ENCODE measurements around the gene UBE2D3.

Gene UBE2D3

GRCh38 chr4:102789317-102789717, 38.0 kb downstream of the UBE2D3 start:
- no peak for DNase-seq (ENCODE audit: low read depth)

GRCh38 chr4:102787944-102788343, 39.4 kb downstream of the UBE2D3 start:
- DNase-seq (ENCODE audit: low read depth): no peak

DNA sequence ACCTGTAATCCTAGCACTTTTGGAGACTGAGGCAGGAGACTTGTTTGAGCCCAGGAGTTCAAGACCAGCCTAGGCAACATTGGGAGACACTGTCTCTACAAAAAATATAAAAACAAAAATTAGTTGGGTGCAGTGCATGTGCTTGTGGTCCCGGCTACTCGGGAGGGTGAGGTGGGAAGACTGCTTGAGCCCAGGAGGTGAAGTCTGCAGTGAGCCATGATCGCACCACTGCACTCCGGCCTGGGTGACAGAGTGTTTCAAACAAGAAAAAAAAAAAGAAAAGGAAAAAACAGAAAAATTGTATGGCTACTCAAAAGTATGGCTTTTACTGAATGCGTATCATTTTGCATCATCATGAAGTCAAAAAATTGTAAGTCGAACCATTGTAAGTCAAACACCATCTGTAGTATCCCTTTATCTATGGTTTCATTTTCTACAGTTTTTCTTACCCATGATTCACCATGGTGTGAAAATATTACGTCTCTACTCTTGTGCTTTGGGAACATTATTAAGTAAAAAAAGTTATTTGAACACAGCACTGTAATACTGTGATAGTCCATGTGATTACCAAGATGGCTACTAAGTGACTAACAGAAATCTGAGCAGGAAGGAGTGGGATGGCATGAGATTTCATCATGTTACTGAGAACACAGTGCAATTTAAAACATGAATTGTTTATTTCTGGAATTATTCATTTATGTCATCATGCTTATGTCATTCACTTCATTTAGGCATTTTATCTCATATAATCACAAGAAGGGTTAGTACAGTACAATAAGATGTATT, 40.1 kb downstream of the UBE2D3 start:
- DNase-seq (ENCODE audit: low read depth): no peak

DNA sequence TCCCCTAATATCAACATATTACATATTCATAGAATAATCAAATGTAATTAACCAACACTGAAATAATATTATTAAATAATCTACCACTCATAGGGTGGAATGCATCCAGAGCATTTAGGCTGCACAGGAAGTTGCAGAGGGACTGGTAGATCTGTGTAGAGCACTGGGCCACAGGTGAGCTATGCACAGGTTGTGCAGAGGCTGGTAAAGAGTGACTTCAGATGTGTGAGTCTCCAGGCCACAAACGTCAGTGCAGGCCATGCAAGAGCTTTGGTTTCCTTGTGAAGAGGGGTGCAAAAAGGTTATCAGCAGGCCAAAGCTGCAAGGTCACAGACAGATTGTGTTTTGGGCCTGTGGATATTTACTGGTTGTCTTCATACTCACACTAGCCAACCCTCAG, 41.1 kb downstream of the UBE2D3 start:
- no peak for DNase-seq (ENCODE audit: low read depth)

DNA sequence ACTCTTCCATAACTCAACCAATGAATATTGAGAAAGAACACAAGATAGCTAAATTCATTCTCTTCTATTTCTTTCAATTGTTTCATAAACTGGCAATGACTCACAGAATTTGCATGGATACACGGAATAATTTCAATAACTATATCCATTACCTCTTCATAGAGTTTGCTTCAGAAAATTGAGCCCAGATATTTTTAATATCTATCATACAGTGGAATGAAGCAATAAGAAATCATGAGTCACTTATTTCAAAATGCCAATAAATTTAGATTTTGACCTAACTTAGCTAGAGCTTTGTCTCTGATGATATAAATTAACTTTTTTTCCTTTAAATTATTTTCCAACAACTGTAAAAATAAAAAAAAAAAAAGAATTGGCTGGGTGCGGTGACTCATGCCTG, 44.3 kb downstream of the UBE2D3 start:
- no peak for DNase-seq (ENCODE audit: low read depth)

DNA sequence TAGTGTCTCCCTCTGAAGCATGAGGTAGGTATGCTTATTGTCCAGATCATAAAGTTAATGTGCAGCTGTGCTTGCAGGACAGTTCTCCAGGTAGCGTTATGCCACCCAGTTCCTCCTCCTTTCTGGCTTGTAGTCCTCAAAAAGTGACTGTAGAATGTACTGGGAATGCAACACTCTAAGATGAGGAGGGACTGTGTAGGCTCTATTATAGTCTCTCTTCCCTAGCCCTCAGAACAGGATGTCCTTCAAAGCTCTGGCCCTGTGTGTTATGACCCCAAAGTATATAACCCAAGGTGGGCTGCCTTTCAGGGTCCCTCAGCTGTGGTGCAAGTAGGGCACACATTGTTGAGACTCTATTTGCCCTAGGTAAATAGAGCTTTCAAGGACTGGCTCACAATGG, 45.8 kb downstream of the UBE2D3 start:
- DNase-seq (ENCODE audit: low read depth): no peak

DNA sequence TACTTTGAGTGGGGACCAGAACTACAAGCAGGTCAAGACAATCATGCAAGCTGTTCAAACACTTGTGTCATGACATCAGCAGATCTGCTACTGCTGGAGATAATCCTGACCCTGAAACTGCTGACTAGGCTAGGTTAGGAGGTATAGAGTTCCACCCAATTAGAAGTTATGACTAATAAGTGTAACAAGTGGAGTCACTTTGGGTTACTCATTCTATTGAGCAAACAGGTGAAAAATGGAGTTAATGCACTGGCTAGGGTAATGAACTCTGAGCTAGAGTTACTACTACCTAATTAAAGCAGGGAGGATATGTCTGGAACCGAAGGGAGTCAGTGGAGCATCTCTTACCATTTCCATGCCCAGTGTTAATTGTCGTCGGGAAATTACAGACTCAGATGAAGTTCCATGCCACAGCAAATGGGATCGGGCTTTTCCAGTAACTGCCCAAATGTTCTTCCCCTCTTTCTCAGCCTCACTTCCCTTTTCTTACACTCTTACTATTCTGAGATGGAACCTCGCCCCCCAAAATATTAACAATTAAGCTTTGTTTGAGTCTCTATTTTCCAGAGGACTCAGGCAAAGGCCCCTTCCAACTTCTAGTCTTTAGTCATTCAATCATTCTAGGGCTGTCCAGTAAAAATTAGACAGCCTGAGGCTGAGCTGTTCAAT, 46.7 kb downstream of the UBE2D3 start:
- no peak for DNase-seq (ENCODE audit: low read depth)

DNA sequence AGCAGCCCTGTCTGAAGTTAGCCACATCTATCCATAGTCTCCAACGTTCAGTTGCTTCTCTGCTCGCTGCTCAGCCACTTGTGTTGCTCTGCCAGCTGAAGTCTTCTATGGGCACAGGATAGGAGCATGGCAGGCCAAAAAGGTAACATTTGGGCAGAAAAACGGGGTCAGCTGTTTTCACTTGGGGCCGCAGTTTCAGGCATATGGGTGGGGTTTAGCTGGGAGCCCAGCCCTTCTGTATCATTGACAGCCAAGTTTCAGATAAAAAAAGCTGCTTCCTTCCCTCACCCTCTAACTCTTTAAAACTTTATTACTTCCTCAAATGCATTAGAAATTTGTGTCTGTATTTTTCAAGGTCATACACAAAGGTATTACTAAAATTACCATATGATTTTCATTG, 48.1 kb downstream of the UBE2D3 start:
- no peak for DNase-seq (ENCODE audit: low read depth)

GRCh38 chr4:102778720-102779119, 48.6 kb downstream of the UBE2D3 start:
- DNase-seq (ENCODE audit: low read depth): no peak

DNA sequence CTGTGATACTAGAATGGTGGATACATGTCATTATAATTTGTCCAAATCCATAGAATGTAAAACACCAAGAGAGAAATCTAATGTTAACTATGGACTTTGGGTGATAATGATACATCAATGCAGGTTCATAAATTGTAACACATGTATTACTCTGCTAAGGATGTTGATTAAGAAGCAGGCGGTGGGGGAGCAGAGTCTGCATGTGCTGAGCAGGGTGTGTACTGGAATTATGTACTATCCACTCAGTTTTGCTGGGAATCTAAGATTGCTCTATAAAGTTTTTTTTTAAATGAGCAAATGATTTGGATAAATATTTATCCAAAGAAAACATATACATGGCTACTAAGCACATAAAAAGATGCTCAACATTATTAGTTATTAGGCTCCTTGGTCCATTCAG, 51.5 kb downstream of the UBE2D3 start:
- DNase-seq (ENCODE audit: low read depth): no peak

GRCh38 chr4:102774254-102774653, 53.1 kb downstream of the UBE2D3 start:
- no peak for DNase-seq (ENCODE audit: low read depth)

GRCh38 chr4:102772738-102773340, 54.5 kb downstream of the UBE2D3 start:
- no peak for DNase-seq (ENCODE audit: low read depth)

- DNase-seq (ENCODE audit: low read depth): no peak
Observed at GRCh38 chr4:102764901-102765300, 62.5 kb downstream of the UBE2D3 start.

DNA sequence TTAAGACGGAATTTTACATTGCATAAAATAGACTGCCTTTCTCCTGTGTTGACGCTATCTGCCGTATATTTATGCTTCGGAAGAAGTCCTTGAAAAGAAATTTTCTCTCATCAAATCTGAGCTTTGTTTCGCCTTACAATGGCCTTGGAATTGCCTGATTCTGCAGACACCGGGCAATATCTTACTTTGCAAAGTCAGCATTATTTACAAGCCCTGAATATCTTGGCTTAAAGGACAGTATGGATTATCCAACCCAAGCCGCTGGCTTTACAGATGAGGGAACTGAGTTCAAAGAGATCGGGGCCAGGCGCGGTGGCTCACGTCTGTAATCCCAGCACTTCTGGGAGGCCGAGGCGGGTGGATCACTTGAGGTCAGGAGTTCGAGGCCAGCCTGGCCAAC, 65.4 kb downstream of the UBE2D3 start:
- DNase-seq (ENCODE audit: low read depth): no peak

DNA sequence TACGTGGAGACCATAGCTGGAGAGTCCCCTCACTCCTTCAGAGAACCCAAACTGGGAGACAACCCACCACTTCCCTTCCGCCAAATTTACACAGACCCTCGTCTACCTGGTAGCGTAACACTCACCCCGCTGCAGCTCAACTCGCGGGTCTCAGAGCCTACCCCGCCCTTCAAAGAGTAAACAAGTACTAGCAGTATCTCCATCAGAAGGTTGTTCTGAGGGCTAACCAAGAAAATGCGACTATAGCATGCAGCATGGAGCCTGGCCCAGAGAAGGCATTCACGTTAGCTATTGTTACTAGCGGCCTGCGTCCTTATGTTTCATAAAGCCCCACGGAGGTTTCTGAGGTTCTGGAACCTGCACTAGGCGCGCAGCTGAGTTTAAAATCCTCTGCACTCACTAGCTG, 66.1 kb downstream of the UBE2D3 start:
- DNase-seq (ENCODE audit: low read depth): no peak

DNA sequence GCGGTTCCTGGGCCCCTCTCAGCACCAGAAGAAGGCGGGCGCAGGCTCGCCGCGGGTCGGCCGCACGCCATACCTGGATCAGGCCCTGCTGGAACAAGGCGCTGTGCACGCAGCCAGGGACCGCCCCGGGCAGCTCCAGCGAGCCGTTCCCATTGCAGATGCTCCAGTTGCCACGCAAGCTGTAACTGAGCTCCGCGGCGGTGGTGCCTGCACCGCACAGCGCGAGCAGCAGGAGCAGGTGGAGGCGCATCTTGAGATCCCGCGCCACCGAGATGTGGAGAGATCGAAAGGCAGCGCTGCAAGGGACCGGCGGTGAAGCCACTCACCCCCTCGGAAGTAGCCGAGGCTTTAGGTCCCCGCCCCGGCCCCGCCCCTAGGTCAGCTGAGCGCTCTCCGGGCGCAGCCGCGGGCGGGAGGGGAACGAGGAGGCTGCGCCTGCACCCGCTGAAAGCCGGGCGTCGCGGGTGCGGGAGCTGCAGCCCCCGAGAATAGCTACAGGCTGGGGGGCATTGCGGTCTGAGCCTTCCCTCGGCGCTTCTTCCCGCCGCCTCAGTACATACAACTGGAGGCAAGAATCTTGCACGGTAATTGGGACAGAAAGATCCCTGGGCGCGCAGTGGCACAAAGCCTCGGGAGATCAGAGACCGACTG, 66.6 kb downstream of the UBE2D3 start, which contains the start of gene MANBA:
Gene MANBA (minus strand): TSS at position 324 of the 651 bp plus-strand sequence. CDS start 74 bp downstream, at position 250.
- peak; percentile 69 for DNase-seq (ENCODE audit: low read depth)

- no peak for DNase-seq (ENCODE audit: low read depth)
Observed at GRCh38 chr4:102759831-102760644, 67.3 kb downstream of the UBE2D3 start.

- no peak for DNase-seq (ENCODE audit: low read depth)
Observed at GRCh38 chr4:102758241-102759160, 68.8 kb downstream of the UBE2D3 start.

DNA sequence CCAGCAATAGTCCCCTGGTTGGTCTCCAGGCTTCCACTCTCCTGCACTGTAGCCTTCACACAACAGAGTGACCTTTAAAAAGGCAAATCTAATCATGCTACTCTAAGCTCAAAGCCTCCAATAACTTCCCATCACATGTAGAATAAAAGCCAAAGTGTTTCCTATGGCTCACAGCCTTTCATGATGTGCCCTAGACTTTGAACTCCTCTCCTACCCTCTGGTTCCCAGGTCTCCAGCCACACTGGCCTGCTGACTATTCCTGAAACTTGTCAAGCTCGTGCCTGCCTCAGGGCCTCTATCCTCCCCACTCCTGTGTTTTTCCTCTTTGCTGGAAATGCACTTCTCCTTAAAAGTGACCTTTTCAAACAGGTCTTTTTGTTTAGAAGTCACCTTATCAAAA, 69.7 kb downstream of the UBE2D3 start:
- DNase-seq (ENCODE audit: low read depth): no peak

GRCh38 chr4:102754044-102754443, 73.3 kb downstream of the UBE2D3 start:
- no peak for DNase-seq (ENCODE audit: low read depth)

DNA sequence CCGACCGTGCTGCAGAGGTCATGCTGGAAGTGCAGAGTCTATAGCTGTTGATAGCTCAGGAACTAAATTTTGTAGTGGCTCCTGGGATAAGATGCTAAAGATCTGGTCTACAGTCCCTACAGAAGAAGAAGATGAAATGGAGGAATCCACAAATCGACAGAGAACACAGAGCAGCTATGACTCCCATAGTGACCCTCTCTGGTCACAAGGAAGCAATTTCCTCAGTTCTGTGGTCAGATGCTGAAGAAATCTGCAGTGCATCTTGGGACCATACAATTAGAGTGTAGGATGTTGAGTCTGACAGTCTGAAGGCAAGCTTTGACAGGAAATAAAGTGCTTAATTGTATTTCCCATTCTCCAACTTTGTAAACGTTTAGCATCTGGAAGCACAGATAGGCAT, 75.4 kb downstream of the UBE2D3 start:
- DNase-seq (ENCODE audit: low read depth): no peak
